NCI-H2227 (cell line): ENCODE data around the gene TEKT2.

ENCODE experiments used
- DNase-seq: peaks from one replicate; lab custom pipeline; 2025; ENCODE audit not compliant: unreplicated experiment; lab: John Stamatoyannopoulos, UW

TEKT2 gene

DNA sequence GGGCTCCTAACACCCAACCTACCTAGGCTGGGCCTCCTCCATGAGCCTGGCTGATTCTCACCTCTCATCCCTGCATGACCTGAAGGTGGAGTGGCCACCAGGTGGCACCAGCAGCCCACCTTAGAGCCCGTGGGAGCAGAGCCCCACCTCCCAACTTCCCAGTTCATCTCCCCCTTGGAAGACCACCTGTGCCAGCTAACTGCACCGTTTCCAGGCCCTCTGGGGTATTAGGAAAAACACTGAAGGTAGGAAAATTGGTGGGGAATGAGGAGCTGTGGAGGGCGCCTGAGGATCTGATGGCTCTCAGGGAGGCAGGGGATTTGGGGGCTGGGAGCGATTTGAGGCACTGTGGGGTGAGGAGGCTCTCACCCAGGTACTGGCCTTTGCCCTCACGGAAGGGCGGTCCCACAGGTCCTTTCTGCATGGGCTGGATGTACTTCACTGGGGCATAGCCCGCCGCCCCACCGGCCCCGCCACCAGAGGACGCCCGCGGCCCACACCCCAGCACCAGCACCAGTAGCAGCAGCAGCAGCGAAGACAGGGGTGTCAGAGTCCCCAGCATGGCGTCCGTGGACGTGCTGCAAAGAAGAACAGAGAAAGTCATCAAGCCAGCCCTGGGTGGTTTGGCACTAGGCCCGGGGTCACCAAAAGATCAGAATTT, 15.9 kb downstream of the TEKT2 start:
- peak; percentile 90 for DNase-seq

- DNase-seq: no peak
Measured at GRCh38 chr1:36100376-36100775, 16.5 kb downstream of the TEKT2 start.

GRCh38 chr1:36101546-36101945, 17.7 kb downstream of the TEKT2 start:
- no peak for DNase-seq

GRCh38 chr1:36106269-36106668, 22.4 kb downstream of the TEKT2 start:
- DNase-seq: no peak

- DNase-seq: no peak
Measured at GRCh38 chr1:36107394-36107793, 23.5 kb downstream of the TEKT2 start.

GRCh38 chr1:36108314-36108713, 24.4 kb downstream of the TEKT2 start:
- no peak for DNase-seq

GRCh38 chr1:36109041-36109679, 25.3 kb downstream of the TEKT2 start:
- no peak for DNase-seq

DNA sequence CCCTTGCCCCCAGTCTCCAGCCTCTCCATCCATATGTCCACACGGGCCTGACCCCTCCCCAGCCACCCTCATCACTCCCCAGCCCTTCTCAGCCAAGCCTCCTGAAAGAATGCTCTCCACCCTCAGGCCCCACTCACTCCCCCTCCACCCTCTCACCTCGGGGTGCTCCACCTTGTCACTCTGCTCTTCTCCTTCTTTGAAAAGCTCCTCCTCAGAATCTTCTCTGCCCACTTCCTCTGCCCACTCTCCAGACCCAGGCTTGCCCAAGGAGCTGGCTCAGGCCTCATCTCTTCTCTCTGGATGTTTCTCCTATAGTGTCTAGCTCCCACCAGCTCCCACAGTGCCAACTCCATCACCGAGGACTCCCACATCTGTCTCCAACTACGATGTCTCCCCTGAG, 27.3 kb downstream of the TEKT2 start:
- DNase-seq: no peak

GRCh38 chr1:36112823-36113222, 28.9 kb downstream of the TEKT2 start:
- DNase-seq: no peak

DNA sequence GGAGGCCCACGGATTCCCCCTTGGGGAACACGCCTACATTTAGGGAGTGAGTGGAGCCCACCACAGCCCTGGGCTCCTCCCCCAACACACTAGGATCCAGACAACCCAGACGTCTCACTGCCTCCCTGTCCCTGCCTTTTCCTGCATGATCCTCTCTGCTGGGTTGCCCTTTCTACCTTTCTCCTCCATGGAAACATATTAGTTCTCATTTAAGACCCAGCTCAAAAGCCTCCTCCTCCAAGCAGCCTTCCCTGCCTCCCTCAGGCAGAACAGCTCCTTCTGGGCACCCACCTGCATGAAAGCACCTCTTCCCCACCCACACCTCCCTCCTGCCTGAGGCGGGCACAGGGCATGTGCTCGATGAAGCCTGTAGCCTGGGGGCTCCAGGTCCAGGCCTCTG, 30.5 kb downstream of the TEKT2 start:
- DNase-seq: no peak

GRCh38 chr1:36115200-36115669, 31.3 kb downstream of the TEKT2 start:
- DNase-seq: no peak

GRCh38 chr1:36115931-36116330, 32.0 kb downstream of the TEKT2 start:
- DNase-seq: no peak

DNA sequence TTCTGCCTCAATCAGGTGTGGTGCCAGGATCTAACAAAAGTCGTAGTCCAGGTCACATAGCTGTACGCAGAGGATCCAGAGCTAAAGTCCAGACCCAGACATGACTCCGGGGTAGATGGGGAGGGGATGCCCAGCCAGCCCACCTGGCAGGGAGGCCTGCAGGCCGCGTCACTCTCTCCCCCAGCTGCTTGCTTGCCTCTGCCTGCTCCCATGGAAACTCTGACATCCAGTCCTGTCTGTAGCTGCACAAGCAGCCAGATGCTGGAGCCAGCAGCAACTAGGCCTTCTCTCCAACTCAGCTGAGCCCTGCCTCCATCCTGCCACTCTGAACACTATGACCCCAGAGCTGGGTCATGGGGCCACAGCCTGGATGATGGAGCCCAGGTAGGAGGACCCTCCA, 33.0 kb downstream of the TEKT2 start:
- no peak for DNase-seq

DNA sequence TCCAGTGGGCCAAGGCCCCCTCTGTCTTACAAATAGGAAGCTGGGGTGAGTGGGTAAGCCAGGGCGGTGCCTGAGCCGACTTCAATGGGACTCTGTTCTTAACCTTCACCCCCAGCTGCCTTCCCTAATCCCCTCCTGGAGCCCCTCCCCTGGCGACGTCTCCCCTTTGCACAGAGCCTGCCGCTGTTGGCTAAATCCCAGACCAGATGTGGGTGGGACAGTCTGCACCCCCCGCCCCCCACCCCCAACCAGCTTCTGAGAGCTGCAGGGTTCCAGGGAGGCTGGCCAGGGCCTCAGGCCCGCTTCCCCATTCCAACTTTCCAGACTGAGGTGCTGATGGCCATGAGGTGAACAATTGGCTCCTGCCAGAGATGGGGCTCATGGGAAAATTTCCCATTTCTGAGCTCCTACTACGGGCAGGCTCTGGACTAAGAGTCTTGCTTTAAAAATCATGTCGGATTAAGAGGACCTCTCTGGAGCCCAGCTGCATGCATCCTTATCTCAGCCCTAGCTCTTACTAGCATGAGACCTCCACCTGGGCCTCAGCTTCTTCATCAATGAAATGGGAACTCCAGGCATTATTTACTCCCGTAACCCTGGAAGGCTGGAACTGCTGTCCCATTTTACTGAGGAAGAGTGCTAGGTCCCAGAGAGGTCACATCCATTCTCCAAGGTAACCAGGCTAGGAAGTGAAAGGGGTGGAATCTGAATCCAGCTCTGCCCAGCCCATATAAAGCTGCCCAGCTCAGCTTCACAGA, 34.7 kb downstream of the TEKT2 start:
- DNase-seq: no peak

GRCh38 chr1:36119456-36119855, 35.6 kb downstream of the TEKT2 start:
- no peak for DNase-seq

GRCh38 chr1:36122062-36123030, 38.5 kb downstream of the TEKT2 start:
- peak; percentile 25 for DNase-seq

- no peak for DNase-seq
Measured at GRCh38 chr1:36123356-36123755, 39.5 kb downstream of the TEKT2 start.

DNA sequence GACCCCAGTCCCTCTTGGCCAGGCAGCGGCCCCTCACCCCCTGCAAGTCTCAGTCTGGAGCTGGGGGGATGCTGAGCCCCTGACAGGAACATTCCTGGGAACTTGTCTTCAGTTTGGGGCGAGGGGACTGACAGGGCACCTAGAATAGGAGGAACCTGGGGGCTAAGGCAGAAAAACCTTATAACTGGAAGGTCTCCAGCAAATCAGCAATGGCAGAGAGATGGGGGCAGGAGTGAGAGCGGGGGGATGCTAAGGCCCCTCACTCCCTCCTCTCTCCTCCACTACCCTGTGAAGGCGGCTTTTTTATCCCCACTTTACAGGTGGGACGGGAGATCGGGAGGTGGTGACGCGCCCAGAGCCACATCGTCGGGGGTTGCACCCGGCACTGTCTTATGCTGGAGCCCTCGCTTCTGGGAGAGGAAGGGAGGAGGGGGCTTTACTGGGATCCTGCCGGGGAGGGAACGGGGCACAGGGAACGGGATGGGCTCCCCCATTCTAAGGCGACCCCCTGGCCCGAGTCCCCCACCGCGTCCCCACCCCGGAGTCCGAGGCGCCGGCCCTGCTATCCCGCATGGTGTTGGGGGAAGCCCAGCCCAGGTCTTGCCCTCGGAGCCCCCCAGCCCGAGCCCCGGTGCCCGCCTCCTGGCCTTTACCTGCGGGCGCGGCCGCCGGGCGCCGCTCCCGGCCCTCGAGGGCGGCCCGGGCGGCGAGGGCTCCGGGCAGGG, 40.7 kb downstream of the TEKT2 start:
- DNase-seq: no peak

- no peak for DNase-seq
Measured at GRCh38 chr1:36125129-36125991, 41.5 kb downstream of the TEKT2 start, which contains the start of gene COL8A2. Gene COL8A2, minus strand, starts transcription at chr1:36125222. Its CDS starts 24,980 bp downstream, at chr1:36100242.
